ENCODE results near the gene WSCD2.
"Not testable (repeated sequence)": the region's sequence is repeated elsewhere in the genome, so short reads cannot be mapped to it uniquely, and the experiment has no call there.

WSCD2 gene

GRCh38 chr12:108199106-108199505 lies 70.0 kb downstream of the WSCD2 start:
- no peak for DNase-seq

DNA sequence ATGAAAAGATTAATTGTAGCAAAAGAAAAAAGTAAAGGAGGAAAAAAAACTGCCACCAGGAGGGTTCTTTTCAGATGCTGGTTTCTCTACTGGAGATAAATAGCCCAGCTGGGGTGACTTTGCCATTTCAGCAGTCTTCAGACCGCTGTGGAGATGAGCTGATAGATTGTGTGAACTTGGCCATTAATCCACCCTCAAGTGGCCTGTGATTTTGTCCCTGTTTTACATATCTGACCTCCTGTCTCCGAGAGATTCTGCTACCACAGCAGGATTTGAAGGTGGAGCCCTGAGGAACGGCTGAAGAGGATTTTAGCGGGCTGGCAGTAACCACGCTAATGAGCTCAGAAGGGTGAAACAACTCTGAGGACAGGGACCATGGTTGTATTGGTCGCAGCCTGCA lies 72.7 kb downstream of the WSCD2 start:
- no peak for DNase-seq

DNA sequence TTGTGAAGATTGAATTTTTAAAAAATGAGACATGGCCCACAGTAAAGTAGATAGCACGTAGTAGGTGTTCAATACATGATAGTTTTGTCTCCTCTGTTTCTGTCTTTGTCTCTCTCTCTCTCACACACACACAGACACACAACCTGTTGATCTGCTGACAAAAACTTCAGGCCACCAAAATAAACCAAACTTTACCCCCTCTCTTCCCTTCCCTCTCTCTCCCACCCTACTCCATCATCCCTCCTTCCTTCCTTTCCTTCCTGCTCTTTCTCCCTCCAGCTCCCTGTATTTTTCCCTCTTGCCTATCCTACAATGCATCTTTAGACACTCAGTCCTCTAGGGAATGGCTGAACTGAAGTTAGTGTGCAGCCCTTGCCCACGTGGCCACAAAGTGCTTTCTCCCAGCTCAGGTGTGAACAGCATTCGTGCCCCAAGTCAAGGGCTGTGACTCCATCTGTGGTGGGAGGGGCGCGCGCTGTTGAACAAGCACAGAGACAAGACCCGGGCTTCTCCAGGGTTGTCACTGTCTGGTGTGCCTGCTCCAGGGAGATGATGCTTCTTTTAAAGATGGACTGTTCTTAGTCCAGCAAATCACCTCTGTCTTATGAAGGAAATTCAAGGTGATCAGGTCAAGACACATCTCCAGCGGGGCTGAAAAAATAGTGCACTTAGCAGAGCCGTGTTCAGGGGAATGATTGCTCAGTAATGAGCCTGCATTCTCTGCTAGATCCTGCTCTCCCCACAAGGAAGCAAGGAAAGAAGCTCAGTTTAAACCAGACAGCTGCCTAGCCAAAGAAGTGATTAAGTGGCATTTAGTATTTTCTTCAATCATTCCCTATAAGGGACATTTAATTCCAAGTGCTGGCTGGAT lies 75.3 kb downstream of the WSCD2 start:
- DNase-seq, result no peak

DNA sequence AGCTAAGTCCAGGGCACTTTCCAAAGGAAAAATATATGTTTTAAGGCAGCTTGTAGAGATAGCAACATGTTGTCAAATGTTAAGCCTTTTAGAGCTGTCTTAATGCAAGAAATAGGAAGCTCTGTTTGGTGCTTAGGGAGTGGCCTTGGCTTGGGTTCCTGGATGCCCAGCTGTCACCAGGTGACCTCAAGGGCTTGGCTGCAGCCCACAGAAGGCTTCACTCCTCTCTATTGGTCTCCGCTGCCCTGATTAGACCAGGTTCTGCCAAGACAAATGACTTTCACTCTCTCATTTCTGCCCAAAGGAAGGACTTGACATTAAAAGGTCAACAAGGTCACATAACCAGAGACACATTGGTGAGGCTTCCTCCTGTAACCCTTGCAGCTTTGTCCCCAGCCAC lies 76.8 kb downstream of the WSCD2 start:
- DNase-seq, result no peak

GRCh38 chr12:108207791-108208730 lies 79.0 kb downstream of the WSCD2 start:
- no peak for DNase-seq

- DNase-seq, result no peak
Measured at GRCh38 chr12:108210001-108210400, 80.9 kb downstream of the WSCD2 start.

- no peak for DNase-seq
Measured at GRCh38 chr12:108211157-108211556, 82.1 kb downstream of the WSCD2 start.

DNA sequence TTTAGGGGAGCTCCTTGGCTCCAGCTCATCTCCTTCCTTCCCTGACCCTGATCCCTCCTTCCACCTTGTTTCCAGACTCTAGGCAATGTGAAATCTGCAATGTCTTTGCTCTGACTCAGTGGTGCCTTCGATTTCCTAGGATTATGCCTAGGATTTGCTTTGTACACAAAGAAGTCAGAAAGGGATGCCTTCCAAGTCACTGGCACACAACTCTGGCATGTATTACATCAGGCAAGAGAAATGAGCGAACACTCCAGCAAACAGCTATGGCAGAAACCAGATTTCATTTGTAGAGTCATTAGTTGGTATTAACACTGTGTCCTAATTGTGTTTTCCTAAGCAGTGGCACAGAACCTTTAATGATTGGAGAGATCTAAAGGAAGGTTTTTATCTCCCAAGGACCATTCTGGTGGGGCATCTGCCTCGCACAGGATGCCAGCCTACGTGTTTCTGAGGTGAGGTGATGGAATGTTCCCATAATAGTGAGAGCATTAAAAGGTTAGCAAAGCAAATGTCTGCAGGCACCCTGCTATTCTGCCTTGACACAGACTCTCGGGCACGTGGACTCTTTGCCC lies 84.9 kb downstream of the WSCD2 start:
- DNase-seq, result no peak

DNA sequence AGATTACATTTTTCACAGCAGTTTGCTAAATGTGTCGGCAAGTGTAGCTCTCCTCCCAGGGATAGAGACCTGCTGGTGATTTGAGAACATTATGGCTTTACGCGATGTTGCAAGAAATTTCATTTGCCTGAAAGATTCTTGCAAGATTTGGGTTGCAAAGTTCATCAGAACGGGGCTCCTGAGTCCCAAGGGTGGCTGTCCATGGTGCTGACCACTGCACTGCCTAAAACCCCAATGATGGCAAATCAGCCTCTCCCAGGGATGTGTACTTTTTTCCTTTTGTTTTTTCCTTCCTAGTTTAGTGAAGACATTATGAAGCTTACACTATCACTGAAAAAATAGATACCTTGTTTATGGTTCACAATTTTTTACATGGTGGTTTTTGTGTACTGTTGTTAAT lies 85.4 kb downstream of the WSCD2 start:
- DNase-seq, result no peak

GRCh38 chr12:108215458-108215857 lies 86.4 kb downstream of the WSCD2 start:
- no peak for DNase-seq

GRCh38 chr12:108218921-108219320 lies 89.8 kb downstream of the WSCD2 start:
- no peak for DNase-seq

DNA sequence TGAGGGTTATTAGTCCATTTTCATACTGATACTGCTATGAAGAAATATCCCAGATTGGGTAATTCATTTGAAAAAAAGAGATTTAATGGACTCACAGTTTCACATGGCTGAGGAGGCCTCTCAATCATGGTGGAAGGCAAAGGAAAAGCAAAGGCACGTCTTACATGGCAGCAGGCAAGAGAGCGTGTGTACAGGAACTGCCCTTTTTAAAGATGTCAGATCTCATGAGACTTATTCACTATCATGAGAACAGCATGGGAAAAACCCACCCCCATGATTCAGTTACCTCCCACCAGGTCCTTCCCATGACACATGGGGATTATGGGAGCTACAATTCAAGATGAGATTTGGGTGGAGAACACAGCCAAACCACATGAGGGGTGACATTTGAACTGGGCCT lies 96.0 kb downstream of the WSCD2 start:
- not testable (repeated sequence) for DNase-seq

- no peak for DNase-seq
Measured at GRCh38 chr12:108226866-108227265, 97.8 kb downstream of the WSCD2 start.

DNA sequence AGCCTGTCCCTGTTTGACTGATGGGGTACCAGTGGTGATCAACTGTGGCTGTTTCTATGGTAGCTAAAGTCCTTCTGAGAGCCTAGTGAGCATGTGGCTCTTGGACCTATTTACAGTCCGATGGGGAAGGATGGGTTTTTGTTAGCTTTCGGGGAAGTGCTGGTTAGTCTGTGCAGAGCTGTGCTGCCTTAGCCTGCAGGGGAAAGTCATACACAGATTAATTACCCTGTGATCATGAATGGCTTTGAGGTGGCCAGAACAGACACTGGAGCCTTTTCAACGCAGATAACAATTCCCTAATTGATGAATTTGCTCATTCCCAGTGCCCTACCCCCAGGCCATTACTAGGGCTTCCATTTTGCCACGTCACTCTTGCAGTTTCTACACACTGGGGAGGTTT lies 99.7 kb downstream of the WSCD2 start:
- no peak for DNase-seq

- no peak for DNase-seq
Measured at GRCh38 chr12:108231109-108231905, 102.2 kb downstream of the WSCD2 start.

GRCh38 chr12:108231909-108232434 lies 102.9 kb downstream of the WSCD2 start:
- no peak for DNase-seq

DNA sequence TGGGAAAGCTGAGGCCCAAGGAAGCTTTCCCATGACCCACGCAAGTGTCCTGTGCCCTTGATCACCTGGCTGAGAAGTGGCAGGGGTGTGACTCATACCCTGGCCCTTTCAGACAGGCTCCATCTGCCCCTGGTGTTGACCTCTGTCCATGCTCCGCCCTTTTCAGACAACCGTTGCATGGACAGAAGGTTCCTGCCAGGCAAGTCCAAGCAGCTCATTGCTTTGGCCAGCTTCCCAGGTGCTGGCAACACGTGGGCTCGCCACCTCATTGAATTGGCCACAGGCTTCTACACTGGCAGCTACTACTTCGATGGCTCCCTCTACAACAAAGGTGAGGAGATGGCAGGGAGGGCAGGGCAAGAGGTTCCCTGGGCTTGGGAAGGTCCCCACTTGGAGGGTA lies 103.5 kb downstream of the WSCD2 start:
- DNase-seq, result no peak

- DNase-seq, result no peak
Measured at GRCh38 chr12:108234158-108234557, 105.1 kb downstream of the WSCD2 start.

GRCh38 chr12:108235197-108235984 lies 106.3 kb downstream of the WSCD2 start:
- no peak for DNase-seq

- DNase-seq, result no peak
Measured at GRCh38 chr12:108235985-108236263, 106.8 kb downstream of the WSCD2 start.

DNA sequence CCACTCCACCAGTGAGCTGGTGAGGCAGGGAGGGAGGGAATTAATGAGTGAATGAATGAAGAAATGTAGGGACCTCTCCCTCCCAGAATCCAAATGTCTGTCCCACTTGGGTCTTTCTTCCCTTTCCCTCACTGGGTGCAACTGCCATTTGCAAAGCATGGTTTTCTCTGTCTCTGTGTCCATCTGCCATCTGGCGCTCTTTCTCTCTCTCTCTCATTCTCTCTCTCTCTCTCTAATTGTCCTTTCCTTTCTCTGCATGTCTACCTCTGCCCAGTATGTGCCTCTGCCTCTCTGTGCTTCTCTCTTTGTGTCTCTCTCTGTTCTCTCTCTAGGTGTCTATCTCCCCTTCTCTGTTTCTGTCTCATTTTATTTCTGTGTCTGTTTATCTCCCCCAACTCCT lies 107.3 kb downstream of the WSCD2 start:
- no peak for DNase-seq

DNA sequence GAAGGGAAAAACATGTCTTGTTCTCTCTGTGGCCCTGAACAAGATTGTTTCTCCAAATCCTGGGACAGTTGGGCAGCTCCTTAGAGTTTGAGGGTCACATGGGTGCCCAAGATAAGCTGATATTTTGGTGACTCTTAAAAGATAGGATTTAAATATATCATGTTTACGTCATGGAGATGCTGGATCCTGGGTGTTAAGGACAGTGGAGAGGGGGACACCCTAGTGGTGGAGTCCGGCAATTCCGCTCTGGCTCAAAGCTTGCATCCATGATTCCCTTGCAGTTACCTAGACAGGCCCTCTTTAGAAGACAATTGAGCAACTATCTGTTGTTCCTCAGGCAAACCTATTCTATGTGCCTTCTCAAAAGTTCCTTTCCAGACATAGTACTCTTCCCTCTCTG lies 108.2 kb downstream of the WSCD2 start:
- no peak for DNase-seq

All from NCI-H748 treated with DMSO at 0.1 percent for 48 hours (cell line).